ENCODE data around the gene KCNQ1.

- TF ChIP-seq CTCF (IDR thresholded peaks at IDR 0.05) (no peak), POLR2AphosphoS5 (IDR thresholded peaks at IDR 0.05) (no peak)
These were observed 228.4 kb downstream of the KCNQ1 start for GRCh38 chr11:2673250-2673610.
